RPMI8226 (cell line): ENCODE data around the gene TMEM108.

Experiments used
- DNase-seq: peaks from one replicate; pipeline ENCODE4 v3.0.0-alpha.2; 2015

The TMEM108 gene

DNA sequence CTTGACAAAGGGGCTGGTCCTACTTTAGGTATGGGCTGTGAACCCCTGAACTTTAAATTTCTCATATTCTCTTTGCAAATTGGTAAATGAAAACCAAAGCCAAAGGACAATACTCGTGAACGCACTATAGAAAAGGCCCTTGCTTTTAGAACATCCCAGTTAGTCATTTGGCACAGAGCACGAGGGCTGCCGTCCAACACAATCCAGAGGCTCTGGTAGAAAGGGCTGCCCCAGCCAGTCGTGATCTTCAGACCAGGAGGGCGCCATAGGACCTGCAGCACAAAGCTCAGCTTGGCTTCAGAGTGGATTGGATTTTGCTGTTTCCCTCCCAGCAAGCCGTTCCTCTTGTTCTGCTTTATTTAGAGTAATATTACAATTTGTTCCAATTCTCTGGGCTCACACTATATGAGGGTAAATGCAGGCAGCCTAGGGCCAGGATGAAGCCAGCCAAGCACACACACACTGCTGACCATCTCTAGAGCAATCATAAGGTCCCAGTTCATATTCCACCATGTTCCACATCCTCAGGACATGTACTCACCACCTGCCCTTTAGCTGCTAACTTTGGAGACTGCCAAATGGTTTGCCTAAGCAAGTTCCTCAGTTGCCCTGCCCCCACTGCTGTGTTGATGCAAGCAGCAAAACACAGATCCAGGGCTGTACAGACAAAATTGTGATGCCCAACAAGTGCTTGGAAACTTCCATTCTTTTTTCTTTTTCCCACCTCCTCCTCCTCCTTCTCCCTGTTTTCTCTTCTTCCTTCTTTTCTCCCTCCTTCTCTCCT lies 355.7 kb downstream of the TMEM108 start:
- no peak for DNase-seq

DNA sequence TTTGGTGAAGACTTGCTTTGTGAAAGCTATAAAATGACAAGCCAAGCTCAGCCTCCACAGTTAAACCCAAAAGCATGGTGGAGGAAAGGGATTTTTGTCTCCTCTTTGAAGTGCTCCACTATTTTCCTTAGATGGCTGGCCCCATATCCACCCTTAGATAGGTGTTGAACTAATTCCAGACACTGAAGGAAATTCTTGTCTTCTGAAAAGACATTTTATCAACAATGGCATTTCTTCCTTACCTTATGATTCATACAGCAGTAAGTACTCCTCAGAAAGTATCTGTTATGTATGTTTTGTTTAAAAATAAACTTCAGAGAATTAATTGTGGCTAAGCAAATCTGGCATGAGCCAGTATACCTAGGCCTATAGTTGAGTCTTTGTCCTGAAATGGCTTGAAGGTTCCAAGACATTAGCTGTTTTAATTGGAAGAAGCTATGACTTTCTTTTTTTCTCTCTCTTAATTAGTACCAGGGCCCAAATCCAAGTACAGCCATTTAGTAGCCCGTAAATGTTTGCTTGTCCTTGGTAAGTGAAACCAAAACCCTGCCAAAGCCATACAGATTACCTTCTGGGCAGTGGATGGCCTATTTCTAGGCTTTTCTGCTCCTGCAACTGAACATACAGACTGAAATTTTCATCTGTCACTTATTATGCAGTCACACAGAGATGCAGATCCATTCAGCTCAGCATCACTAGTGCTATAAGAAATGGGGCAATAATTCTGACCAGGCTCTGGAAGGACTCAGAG lies 356.5 kb downstream of the TMEM108 start:
- no peak for DNase-seq

DNA sequence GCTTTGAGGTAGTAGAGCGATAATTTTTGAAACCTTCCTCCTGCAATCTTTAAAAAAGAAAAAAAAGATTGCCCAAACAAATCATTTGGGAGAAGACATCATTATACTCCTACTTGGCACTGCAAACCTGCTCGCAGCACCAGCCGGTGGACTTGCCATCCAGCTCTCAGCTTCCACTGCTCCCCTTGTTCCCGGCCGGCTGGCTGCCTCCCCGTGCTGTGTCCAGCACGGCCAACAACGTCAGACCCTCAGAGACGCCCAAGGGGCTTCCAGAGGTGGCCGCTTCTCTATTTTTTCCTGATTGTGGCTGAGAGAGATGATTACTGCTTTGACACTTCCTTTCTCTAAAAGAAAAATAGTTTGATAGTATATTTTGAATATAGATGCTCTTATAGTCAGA lies 358.7 kb downstream of the TMEM108 start:
- DNase-seq, result no peak

DNA sequence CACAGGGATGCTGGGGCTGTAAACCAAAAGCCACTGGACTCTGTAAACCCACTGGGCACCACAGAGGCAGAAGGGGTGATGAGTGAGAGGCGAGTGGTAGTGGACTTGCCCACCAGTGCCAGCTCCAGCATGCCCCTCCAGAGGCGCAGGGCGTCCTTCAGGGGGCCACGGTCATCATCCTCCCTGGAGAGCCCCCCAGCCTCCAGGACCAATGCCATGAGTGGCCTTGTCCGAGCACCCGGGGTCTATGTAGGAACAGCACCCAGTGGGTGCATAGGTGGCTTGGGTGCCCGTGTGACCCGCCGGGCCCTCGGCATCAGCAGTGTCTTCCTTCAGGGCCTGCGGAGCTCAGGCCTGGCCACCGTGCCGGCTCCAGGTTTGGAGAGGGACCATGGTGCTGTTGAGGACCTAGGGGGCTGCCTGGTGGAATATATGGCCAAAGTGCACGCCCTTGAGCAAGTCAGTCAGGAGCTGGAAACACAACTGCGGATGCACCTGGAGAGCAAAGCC lies 361.9 kb downstream of the TMEM108 start, which contains the start of gene BFSP2:
TSS of gene BFSP2 (plus strand) at position 51 of the 510 bp plus-strand sequence. CDS start at position 79, 28 bp downstream.
- no peak for DNase-seq

DNA sequence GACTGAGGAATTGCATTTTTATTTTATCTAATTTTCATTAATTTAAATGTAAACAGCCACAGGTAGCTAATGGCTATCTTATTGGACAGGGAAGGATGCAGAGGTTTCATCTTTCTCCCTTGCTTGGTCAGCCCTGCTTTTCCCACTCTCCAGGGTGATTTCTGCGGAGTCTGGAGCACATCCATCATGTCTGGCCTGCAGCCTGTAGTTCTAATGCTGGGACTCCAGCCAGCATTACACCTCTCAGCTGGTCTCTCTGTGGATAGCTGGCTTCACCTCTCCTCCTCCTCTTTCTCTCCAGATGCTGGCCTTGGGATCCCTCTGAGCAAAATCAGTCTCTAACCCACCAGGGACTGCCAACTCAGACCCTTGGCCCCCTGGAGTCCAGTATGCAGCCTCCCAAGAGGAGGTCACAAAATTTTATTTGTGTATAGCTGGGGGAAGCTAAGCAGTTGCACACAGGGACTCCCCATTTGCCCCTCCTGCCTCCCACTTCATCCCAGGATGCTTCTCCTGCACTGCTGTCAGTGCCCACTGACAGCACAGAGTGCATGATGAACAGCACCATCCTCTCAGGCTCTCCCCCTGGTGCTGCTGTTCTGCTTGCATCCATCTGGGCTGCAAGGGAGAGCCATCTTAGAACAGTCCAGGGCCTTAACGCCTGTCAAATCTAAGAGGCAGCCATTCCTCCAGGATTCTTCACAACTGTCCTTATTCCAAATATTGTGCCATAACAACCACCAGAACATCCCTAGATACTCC lies 363.4 kb downstream of the TMEM108 start:
- no peak for DNase-seq

DNA sequence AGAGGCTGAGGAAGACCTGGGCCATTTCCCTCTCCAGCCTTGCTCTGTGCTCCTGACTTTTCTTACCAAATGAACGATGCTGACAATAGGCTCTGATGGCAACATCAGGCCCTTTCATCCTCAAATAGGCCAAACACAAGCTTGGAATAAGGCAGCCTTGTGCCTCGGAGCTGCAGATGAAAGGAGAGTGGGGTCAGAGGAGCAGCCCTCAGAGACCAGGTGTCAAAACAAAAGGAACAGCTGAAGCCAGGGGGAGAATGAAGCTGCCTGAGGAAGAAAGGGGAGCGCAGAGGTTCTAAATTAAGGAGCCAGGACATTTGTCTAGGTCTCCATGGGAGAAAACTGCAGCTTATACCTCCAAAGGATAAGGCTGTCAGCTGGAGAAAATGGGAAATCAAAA lies 366.7 kb downstream of the TMEM108 start:
- no peak for DNase-seq

DNA sequence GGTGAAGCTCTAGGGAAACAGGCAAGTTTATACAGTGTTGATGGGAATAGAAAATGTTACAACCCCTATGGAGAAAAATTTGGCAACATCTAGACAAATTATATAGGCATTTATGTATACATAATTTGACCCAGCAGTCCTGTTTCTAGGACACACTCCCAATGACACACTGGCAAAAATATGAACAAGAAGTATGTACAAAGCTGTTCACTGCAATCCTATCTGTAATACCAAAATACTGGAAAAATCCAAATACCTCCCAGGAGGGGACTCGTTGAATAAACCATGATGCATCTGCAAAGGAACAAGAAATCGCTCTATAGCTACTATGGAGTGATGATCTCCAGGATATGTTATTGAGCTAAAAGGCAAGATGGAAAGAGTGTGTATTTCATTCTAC lies 370.2 kb downstream of the TMEM108 start:
- no peak for DNase-seq

DNA sequence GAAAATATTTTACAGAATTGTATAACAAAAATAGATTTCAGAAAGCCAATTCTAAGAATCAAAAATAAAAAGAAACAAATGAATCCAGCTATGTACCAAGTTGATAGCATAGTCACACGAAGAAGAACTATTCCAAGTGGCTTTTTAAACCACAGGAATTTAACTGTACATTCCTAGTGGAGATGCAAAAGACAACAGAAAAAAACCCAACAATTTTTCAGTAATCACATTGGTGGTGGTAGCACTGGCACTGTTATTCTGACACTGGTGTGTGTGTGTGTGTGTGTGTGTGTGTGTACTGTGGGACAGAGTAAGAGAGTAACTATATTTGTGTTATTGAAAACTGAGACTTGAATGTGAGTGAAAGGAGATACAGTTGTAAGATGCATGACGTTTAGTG lies 370.8 kb downstream of the TMEM108 start:
- no peak for DNase-seq

DNA sequence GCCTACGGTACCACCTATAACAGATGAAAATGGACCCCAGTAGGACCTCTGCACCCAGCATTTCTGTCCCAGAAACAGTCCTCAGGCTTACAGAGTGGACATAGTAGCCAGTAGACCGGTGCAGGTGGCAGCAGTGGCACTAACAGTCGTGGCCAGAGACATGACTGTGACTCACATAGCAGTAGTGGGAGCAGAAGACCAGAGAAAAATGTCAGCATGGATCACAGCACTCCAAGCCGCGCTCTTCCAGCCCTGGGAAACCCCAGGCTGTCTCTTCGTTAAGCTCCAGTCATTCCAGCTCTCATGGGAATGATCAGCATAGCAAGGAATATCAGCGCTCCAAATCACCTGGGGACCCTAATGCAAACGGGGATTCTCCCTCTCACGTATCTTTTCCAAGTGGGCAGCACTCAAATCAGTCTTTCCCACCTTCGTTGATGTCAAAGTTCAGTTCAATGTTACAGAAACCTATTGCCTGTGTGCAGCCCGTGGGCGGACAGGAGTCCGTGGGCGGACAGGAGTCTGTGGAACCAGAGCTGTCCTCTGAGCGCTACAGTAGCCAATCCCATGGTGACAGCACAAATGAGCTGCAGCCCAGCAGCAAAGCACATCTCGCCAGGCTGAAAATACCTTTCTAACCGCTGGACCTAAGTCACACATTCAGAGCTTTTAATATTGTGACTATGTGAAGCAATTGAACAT lies 372.2 kb downstream of the TMEM108 start:
- DNase-seq, result no peak

DNA sequence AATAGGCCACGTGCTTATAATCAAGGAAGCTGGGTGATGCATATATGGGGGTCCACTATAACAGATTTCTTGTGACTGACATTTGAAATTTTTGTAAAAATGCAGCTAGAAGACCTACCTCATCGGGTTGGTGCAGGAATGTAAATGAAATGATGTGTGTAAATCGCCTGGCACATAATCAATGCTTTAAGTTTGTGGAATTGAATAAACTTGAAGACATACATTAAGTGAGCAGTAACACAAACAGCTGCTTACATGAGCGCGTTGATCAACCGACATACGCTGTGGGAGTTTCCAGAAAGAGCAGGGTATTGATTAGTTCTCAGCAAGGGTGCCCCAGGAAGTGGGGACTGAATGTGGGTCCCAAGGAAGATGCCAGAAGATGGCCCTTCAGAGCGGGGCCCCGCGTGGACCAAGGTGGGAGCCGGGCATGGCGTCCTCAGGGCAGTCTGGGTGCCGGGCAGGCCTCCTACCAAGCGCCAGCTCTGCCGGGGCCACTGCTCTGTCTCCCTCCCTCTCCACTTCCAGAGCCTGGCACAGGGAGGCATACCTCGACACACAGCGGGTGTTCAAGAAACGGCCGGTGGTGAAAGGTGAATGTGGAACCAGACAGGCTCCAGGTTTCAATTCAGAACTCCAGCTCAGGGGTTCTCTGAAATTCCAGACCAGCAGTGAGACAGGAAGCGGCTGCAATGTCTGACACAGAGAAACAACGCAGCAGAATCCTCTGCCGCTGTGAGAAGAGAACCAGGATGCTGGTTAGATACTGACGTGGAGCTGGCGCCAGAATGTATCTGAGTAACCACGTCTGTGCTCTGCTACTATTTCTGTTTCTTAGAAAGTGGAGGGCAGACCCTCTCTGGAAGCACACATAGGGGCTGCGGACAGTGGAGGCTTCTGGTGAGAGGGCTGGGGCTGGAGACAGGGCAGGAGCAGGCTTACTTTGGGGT lies 374.3 kb downstream of the TMEM108 start:
- DNase-seq, result peak; percentile 15

DNA sequence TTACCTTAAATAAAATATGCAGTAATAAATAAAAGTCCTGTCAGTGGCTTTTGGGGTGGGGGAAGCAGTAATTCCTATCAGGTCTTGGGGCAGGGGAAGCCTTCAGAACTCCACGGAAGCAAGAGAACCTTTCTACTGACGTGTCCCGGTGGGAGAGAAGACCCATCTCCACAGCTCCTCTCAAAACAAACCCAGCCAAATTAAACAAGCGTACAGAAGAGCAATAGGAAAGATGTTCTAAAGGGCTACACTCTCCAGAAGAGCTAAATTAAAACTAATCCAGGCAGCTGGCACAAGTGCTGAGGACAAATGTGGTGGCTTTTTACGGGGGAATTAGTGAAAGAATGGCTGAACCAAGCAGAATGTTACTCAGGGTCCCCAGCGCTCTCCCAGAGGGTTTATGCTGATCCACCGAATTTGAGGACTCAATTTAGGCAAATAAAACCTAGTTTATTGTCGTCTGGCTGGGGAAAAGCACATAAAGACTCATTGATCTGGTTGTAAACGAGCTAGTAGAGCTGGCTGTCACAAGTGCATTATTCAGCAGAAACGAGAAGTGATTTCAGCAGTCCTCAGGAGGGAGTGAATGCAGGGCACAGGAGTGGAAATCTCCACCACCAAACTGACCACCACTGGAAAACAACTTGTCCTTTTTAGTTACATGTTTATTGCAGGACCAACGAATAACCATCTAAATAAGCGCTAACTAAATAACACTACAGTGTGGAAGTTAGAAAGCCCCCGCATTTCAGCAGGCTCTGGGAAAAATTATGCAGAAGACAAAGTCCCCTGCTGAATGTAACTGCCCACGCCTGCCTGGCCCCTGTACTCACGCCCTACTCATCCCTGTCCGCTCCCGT lies 375.2 kb downstream of the TMEM108 start:
- DNase-seq, result peak; percentile 45

DNA sequence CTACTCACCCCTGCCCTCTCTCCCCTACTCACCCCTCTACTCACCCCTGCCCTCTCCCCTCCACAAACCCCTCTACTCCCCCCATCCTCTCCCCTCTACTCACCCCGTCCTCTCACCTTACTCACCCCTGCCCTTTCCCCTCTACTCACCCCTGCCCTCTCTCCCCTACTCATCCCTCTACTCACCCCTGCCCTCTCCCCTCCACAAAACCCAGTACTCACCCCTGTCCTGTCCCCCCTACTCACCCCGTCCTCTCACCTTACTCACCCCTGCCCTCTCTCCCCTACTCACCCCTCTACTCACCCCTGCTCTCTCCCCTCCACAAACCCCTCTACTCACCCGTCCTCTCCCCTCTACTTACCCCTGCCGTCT lies 375.8 kb downstream of the TMEM108 start:
- DNase-seq, result no peak

DNA sequence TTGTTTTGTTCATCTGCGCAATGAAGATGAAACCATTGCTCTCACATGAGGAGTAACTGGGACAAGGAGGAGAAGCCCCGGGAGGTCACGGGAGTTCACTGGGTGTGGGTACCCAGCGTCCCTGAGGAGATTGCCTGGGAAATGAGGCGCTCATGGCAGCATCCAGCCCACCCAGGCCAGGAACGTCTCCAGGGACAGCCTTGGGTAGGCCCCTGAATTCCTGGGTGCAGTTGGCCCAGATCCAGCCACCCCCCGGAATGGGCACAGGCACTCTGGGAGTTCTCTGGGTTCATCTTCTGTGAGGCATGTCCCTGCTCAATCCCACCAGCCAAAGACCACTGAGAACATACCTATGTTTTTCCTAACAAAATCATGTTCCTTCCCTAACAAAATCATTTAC lies 380.2 kb downstream of the TMEM108 start:
- DNase-seq, result no peak

DNA sequence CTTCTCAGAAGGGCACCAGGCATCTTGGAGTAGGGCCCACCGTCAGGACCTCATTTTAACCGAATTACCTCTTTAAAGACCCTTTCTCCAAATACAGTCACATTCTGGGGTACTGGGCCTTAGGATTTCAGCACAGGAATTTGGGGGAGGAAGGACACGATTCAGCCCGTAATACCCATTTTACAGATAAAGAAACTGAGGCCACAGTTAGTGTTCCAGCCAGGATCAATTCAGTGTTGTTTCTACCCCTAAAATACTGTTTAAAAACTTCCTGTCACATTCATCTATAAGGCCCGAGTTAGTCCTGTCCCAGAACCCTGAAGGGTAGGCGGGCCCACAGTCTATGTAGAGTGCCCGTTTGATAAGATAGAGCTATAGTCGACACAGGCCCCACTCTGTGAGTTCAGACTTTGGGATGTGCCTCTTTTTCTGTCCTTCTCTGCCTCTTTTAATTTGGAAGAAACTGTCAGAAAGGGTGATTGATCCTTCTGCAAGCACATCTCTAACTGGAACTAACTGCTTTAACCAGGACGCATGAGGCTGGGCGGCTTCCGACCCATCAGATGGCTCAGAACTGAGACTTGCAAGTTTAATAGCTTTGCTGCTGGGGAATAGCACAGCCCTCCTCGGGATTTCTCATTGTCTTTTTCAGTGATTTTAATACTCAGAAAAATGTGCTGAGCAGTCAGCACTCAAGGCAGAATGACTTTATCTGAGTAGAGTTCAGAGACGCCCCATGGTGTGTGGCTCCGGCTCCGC lies 381.1 kb downstream of the TMEM108 start:
- DNase-seq, result no peak

DNA sequence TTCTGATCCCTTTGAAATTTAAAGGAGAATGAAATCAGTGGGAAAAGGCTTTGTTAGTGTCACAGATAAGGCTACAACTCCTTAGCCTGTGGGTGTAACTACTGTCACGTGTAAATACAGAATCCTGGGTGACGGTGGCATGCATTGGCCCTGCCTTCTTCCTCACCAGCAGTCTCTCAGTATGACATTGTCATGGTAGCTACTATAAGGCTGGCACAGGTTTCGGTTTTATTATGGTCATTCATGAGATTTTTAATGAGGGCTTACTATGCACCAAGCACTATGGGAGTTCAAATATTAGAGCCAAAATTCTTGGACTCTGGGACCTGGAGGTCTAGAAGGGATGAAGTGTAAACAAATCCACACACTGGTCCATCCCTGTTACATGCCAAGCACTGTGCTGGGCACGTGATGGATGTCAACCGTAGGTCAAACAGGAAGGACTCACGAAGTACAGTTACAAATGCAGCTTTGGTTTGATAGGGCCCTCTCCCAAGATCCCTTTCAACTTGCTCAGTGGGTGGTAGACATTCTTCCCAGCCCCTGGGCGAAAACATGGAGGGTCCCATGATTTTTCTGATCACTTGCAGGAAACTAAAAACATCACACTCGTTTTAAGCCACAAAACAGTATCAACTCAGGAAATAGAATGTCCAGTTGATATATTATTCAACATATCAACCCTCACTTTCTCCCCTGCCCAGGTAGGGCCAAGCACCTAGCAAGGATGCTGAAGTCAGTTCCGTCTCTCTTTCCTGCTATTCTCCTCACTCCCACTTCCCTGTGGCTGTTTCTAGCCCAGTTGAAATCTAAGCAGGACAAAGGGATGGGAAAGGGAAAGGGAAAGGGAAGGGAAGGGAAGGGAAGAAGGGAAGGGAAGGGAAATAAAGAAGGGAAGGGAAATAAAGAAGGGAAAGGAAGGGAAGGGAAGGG lies 387.0 kb downstream of the TMEM108 start:
- DNase-seq, result no peak

DNA sequence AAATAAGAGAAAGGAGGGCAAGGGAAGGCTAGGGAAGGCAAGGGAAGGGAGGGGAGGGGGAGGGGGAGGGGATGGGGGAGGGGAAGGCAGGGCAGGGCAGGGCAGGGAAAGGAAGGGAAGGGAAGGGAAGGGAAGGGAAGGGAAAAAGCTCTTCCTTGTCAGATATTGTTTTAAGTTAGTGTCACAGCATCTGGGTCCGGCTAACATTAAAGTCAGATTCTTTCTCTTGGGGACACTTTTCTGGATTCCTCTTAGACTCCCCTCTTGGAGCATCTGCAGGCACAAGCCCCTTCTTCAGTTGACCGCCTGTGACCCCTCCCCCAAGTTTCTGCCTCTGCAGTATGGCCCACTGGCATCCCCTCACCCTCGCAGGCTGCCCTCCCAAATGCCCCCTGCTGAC lies 387.7 kb downstream of the TMEM108 start:
- DNase-seq, result no peak

DNA sequence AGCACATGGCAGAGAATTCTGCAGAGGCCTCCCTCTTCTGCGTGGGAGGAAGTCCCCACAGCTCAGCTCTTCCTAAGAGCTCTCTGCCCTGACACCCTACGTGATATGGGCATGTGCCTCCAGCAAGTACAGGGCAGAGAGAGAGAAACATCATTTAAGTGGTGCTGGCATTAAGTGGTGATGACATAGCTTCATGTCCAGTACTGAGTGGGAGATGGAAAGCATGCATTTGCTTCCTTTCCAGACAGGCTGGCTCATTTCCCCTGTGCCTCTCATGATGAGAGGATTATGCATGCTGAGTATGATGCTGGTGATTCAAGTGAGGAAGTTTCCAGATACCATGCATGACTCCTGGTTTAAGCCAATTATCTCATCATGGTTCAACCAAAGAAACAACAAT lies 388.5 kb downstream of the TMEM108 start:
- DNase-seq, result no peak

DNA sequence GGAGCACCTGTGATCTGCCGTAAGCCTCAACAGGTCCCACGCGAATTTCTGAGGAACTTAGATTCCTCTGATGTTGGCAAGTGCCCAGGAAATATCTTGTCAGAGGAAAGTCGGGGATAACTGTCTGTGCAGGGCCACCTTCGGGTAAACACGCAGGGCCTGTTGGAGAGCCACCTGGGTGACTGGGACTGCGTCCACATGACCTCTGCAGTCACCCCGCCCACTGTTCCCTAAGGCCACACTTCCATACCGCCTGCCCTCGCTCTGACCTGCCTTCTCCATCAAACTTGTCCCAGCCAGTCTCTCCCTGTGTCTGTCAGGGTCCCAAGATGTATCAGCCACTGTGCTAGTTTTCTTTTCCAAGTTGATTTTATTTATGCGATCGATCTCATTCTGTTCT lies 390.4 kb downstream of the TMEM108 start:
- peak; percentile 61 for DNase-seq

DNA sequence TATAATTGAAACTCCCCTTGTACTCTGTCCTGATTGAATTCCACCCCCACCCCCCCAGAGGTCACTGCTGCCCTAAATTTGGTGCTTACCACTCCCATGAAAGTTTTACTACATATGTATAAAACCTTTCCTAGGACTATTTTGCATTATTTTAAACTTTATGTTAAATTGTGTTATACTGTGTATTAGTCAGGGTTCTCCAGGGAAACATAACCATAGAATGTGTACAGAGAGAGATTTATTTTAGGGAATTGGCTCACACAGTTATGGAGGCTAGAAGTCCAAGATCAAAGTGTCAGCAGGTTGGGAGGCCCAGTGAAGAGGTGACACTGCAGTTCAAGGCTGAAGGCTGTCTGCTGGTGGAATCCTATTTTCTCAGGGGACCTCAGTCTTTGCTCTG lies 390.9 kb downstream of the TMEM108 start:
- no peak for DNase-seq
